Right forelimb (tissue), 1 donor: Measurements from ENCODE around the gene FGFR3.
A peak's percentile ranks its signal among the peaks of the same experiment; 100 is the strongest.
"Not testable (repeated sequence)": the region's sequence is repeated elsewhere in the genome, so short reads cannot be mapped to it uniquely, and the experiment has no call there.

Experiments used
- DNase-seq: peaks from one replicate; pipeline ENCODE4 v3.0.0-alpha.2; 2018

The FGFR3 gene

GRCh38 chr4:1843852-1844251 is 50.8 kb downstream of the FGFR3 start:
- no peak for DNase-seq

GRCh38 chr4:1844618-1845017 is 51.5 kb downstream of the FGFR3 start:
- DNase-seq: not testable (repeated sequence)

GRCh38 chr4:1846580-1846979 is 53.5 kb downstream of the FGFR3 start:
- no peak for DNase-seq

- no peak for DNase-seq
Observed at GRCh38 chr4:1850276-1850675, 57.2 kb downstream of the FGFR3 start.

GRCh38 chr4:1851160-1851559 is 58.1 kb downstream of the FGFR3 start:
- DNase-seq: no peak

GRCh38 chr4:1851575-1852410 is 58.7 kb downstream of the FGFR3 start:
- DNase-seq: no peak

GRCh38 chr4:1852904-1853623 is 60.0 kb downstream of the FGFR3 start:
- no peak for DNase-seq

- DNase-seq: no peak
Observed at GRCh38 chr4:1854752-1855151, 61.7 kb downstream of the FGFR3 start.

GRCh38 chr4:1855333-1856070 is 62.4 kb downstream of the FGFR3 start:
- DNase-seq: no peak

- DNase-seq: peak; percentile 95
Observed at GRCh38 chr4:1856071-1856942, 63.2 kb downstream of the FGFR3 start, which contains the start of gene LETM1. TSS of gene LETM1 (minus strand) at chr4:1856156. CDS start at chr4:1855950, 206 bp downstream.

GRCh38 chr4:1856943-1857699 is 64.0 kb downstream of the FGFR3 start:
- DNase-seq: no peak

- DNase-seq: no peak
Observed at GRCh38 chr4:1857931-1858330, 64.8 kb downstream of the FGFR3 start.
